SIG-M5 treated with dmso at 0.1 percent for 504 hours (cell line): ENCODE results near the gene ROR1.
"Not testable (repeated sequence)": the region's sequence is repeated elsewhere in the genome, so short reads cannot be mapped to it uniquely, and the experiment has no call there.

ENCODE experiments used
- DNase-seq: peaks from one replicate; lab custom pipeline; 2025; ENCODE audit not compliant: unreplicated experiment; lab: John Stamatoyannopoulos, UW

The ROR1 gene

GRCh38 chr1:64087768-64088167 is 314.0 kb downstream of the ROR1 start:
- no peak for DNase-seq

- DNase-seq, result no peak
Observed at GRCh38 chr1:64090436-64090835, 316.6 kb downstream of the ROR1 start.

- DNase-seq, result no peak
Observed at GRCh38 chr1:64092851-64093371, 319.1 kb downstream of the ROR1 start.

GRCh38 chr1:64093941-64094340 is 320.1 kb downstream of the ROR1 start:
- DNase-seq, result no peak

- no peak for DNase-seq
Observed at GRCh38 chr1:64095832-64096231, 322.0 kb downstream of the ROR1 start.

DNA sequence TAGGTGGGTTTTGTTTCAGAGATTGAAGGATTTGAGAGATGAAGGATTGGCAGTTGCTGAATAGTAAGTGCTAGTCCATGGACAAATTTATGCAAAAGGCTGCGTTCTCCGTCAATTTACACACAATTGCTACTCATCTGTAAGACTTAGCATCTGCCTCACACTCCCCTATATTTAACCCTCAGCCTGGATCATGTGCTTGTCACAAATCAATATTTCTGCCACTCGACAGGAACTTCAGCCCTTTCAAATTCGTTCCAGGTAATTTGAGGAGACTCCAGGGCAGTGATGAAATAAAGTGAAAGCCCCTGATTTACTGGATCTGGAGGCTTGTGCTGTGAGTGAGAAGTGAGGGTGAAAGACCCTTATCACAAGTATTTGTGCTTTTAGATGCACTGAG is 324.0 kb downstream of the ROR1 start:
- no peak for DNase-seq

- no peak for DNase-seq
Observed at GRCh38 chr1:64098436-64098835, 324.6 kb downstream of the ROR1 start.

- no peak for DNase-seq
Observed at GRCh38 chr1:64098846-64099582, 325.2 kb downstream of the ROR1 start.

GRCh38 chr1:64100791-64101190 is 327.0 kb downstream of the ROR1 start:
- DNase-seq, result no peak

- DNase-seq, result not testable (repeated sequence)
Observed at GRCh38 chr1:64104585-64104984, 330.8 kb downstream of the ROR1 start.

DNA sequence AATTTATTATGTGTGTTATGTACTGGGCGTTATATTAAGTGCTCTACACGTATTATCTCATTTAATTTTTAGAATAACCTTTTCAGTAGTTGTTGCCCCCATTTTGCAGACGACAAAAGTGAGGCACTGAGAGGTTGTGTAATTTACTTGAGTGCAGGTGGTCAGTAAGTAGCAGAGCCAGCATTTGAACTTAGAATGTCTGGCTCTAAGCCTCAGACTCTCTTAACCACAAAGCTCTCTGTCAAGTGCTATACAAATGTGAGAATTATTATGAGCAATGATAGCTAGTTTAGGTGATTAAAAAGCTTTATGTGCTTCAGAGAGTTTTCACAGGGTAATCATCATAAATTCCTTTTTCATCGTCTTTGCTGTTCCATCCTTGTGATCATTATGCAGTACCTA is 333.3 kb downstream of the ROR1 start:
- DNase-seq, result no peak

DNA sequence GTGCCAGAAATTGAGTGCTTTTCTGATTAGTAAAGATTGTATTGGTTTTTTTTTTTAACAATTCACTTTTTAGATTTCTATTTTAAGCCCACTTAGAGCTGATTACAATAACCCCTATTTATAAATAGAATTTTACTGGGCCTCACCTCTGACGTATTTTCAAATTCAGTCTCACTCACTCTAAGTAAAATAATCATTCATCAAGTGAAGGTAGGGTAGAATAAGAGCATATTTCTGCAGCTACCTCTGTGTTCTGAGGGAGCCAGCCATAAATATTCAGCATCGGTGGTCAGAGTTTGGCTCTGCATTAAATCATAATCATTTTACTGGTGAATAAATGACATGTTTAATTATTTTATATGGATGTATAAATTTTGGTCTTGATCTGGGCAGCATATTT is 333.8 kb downstream of the ROR1 start:
- no peak for DNase-seq

DNA sequence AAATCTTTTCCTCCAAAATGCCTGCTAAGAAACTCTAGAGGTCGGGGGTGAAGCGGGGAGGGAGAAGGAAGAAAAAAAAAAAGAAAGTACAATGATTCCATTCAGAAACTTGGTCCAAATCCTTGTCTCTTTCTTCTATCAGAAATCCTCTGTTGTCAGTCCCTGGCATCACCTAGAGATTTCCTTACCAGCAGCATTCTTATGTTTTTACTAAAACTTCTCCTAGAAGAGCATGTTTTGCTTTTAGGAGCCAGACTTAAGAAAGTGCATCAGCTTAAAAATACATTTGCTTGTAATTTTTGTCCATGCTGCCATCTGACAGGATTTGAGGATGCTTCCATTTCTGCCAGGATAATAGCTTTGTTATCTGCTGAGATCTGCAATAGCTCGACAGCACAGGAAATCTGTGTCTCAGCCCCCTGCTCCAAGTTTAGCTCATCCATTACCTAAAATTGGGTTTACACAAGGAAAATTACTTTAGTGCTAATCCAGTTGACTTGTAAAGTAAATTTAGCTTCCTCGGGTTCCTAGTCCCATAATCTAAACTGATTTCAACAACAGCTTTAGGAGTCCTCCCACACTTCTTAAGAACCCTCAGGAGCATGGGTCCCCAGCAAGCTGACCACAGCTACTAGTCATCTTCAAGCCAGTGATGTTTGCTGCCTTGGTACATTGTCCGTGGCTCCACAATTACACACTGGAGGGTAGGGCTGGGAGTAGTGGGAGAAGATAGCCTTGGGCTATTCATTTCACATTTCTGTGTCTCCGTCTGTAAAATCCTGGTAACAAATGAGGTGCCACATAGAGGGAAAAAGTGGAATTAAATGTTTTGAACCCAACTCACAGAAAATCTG is 337.3 kb downstream of the ROR1 start:
- DNase-seq, result no peak

DNA sequence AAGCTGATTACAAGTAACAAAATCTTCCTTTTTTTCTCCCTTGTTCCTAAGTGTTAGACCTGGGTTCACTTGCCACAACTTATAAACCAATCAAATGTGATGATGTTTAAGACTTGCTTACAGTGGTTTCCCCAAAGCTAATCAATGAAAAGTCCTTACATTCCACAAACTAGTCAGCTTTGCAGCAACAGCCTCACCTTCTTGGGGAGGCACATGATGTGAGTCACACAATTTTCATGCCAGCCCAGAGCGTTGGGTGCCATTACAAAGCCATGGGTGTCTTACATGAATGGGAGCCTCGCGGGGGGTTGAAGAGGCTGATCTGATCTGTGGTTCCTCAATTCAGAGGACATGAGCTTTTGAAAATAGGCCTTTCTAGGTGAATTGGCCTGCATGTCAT is 338.0 kb downstream of the ROR1 start:
- no peak for DNase-seq

GRCh38 chr1:64112281-64112680 is 338.5 kb downstream of the ROR1 start:
- DNase-seq, result no peak

DNA sequence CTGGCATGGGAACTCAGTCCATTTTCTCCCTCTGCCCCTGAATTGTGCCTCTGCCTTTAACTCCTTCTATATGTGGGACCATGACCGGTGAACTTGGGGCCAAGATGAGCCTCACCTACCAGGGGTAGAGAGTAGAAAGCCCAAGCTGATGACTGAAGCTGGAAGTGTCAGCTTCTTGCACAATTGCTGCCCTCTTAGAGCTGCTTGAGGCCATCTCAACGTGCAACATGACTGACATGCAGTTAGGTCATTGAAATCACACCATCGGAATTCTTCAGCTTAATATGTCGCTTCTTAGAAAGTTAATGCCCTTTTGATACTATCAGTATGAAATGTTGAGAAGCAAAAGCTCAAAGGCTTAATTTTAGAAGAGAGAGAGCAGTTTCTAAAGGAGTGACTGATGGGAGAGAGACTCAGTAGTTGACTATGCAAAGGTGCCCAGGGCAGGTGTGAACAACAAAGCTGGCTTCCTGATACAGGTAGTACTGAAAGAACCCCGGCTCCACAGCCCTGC is 340.3 kb downstream of the ROR1 start:
- no peak for DNase-seq

GRCh38 chr1:64116537-64116936 is 342.7 kb downstream of the ROR1 start:
- DNase-seq, result no peak

GRCh38 chr1:64117492-64117891 is 343.7 kb downstream of the ROR1 start:
- no peak for DNase-seq

GRCh38 chr1:64121766-64122385 is 348.1 kb downstream of the ROR1 start:
- no peak for DNase-seq

GRCh38 chr1:64122588-64122987 is 348.8 kb downstream of the ROR1 start:
- DNase-seq, result no peak

DNA sequence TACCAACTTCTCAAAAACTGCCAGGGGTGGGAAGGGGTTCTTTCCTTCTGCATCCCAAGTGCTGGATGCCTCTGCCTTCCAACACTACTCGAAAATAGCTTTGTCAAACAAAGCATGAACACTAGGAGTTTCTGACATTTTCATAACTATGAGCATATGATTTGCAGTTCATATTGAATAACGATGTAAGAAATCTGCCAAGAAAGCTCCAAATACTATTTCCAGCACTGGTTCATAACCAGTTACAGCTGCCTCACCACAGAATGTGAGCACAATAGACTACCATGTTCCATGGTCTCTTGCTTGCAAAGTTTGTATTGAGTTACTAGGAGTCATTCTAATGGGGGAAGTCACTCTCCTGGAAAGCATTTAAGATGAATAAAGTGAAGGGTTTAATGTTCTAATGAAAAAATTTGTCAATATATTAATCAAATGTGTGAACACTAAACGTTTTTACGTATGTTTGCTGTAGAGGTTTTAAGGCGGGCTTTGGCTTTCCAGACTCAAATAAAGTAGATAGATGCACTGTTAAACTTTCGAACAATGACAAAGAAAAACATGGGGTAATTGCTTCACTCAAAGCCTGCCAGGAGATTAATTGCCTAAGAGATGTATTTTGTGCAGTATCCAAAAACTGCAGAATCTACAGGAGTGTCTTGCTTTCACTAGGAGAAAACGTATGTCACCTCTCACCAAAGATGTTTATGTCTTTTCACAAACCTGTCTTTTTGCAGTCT is 351.1 kb downstream of the ROR1 start:
- no peak for DNase-seq
